GM19193 (cell line): ENCODE data around the gene PITPNM1.
A peak's percentile ranks its signal among the peaks of the same experiment; 100 is the strongest.

Source experiments
- POLR2A ChIP-seq: IDR thresholded peaks from 4 replicates; pipeline ENCODE4 v1.6.1; 2011; ENCODE audit not compliant: insufficient read depth, insufficient read length; ENCODE audit errors: extremely low read depth

The PITPNM1 gene

GRCh38 chr11:67466962-67467771 lies 38.0 kb downstream of the PITPNM1 start:
- TF ChIP-seq POLR2A, result no peak

GRCh38 chr11:67466367-67466766 lies 38.8 kb downstream of the PITPNM1 start:
- no peak for TF ChIP-seq POLR2A

GRCh38 chr11:67465189-67465510 lies 40.0 kb downstream of the PITPNM1 start:
- TF ChIP-seq POLR2A, result no peak

- TF ChIP-seq POLR2A, result peak; percentile 88
Measured at GRCh38 chr11:67464411-67465188, 40.6 kb downstream of the PITPNM1 start.

GRCh38 chr11:67463680-67464410 lies 41.3 kb downstream of the PITPNM1 start:
- TF ChIP-seq POLR2A, result no peak

GRCh38 chr11:67463186-67463585 lies 42.0 kb downstream of the PITPNM1 start:
- TF ChIP-seq POLR2A, result no peak

- no peak for TF ChIP-seq POLR2A
Measured at GRCh38 chr11:67458266-67458665, 46.9 kb downstream of the PITPNM1 start.

- TF ChIP-seq POLR2A, result no peak
Measured at GRCh38 chr11:67457453-67457852, 47.7 kb downstream of the PITPNM1 start.

- no peak for TF ChIP-seq POLR2A
Measured at GRCh38 chr11:67456068-67456705, 49.0 kb downstream of the PITPNM1 start.

GRCh38 chr11:67455054-67455453 lies 50.1 kb downstream of the PITPNM1 start, which contains the start of gene CABP4:
Gene CABP4 (plus strand): TSS chr11:67455354. CDS start chr11:67455424, 70 bp downstream.
- TF ChIP-seq POLR2A, result no peak

- no peak for TF ChIP-seq POLR2A
Measured at GRCh38 chr11:67453816-67454732, 51.1 kb downstream of the PITPNM1 start.

GRCh38 chr11:67452141-67452952 lies 52.8 kb downstream of the PITPNM1 start, which contains the start of gene GPR152:
Gene GPR152 (minus strand): TSS chr11:67452729. CDS start chr11:67452724, 5 bp downstream.
- no peak for TF ChIP-seq POLR2A

GRCh38 chr11:67451658-67451976 lies 53.5 kb downstream of the PITPNM1 start:
- no peak for TF ChIP-seq POLR2A

- TF ChIP-seq POLR2A, result no peak
Measured at GRCh38 chr11:67450796-67451657, 54.1 kb downstream of the PITPNM1 start.
